SJSA1 (cell line): ENCODE results near the gene PPRC1. TPM values are rescaled to one million over a fixed set of nuclear protein-coding genes. Genes with fewer than 3 reads are reported as not detected.

Source experiments
- DNase-seq, 2 experiments: peaks; one replicate each; pipeline ENCODE4 v3.0.0-alpha.2; 2015 to 2020; ENCODE audit warnings: low spot score in 2 of 2, low read depth in 1 of 2
- H3K27ac ChIP-seq: fragments of 250-450 bp; sonication (Bioruptor Pico); 2 replicates; pipeline ENCODE4 v1.5.1; 2020; ENCODE audit warnings: mild to moderate bottlenecking, moderate library complexity
- H3K27me3 ChIP-seq: fragments of 250-450 bp; sonication (Bioruptor Pico); replicated peaks from 2 replicates; pipeline ENCODE4 v1.5.1; 2020; ENCODE audit warnings: mild to moderate bottlenecking, moderate library complexity
- H3K36me3 ChIP-seq: fragments of 250-450 bp; sonication (Bioruptor Pico); 2 replicates; pipeline ENCODE4 v1.5.1; 2020; ENCODE audit warnings: mild to moderate bottlenecking
- H3K4me1 ChIP-seq: fragments of 250-450 bp; sonication (Bioruptor Pico); replicated peaks from 2 replicates; pipeline ENCODE4 v1.6.1; 2021; ENCODE audit warnings: mild to moderate bottlenecking
- H3K4me3 ChIP-seq: fragments of 250-450 bp; sonication (Bioruptor Pico); 2 replicates; pipeline ENCODE4 v1.5.1; 2020; ENCODE audit warnings: mild to moderate bottlenecking
- H3K9me3 ChIP-seq: fragments of 250-450 bp; sonication (Bioruptor Pico); replicated peaks from 2 replicates; pipeline ENCODE4 v1.5.1; 2020; ENCODE audit warnings: mild to moderate bottlenecking
- total RNA-seq: library from RNA; depleted of rRNA; stranded (reverse); fragments of >200 nt; shearing (Covaris generic); gene quantifications from 2 replicates; pipeline ENCODE4 v1.2.3, GENCODE V29; 2014

The PPRC1 gene
- total RNA-seq, 1 experiment from 2014 or later = 18.2 TPM

DNA sequence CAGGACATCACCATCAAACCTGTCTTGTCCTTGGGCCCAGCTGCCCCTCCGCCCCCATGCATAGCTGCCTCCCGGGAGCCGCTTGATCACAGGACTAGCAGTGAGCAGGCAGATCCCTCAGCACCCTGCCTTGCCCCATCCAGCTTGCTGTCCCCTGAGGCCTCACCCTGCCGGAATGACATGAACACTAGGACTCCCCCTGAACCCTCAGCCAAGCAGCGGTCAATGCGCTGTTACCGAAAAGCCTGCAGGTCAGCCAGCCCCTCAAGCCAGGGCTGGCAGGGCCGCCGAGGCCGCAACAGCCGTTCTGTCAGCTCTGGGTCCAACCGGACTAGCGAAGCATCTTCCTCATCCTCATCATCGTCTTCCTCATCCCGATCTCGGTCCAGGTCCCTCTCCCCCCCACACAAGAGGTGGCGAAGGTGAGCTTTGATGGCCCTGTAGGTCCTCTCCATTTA is 14.2 kb downstream of the PPRC1 start:
- no peak overlapping the region for H3K27ac ChIP-seq
- peaks cover 12% of the 10 kb centered on the region for H3K4me1 ChIP-seq

DNA sequence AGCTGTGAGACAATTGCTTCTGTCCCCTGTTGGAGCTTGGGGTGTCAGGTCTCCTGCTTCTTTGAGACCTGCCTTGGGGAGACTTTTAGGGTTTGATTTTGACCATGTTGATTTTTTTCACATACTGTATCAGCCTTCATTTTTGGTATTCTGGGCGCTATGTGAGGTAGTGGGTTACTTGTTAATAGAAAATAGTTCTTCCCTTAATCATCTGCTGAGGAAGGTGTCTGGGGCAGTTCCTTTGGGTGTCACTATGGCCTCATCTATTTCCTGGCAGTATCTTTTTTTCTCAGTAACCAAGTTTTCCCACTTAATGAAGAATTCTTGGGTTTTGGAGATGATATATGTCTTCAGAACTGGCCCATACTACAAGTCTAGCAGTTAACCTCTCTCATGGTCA is 14.7 kb downstream of the PPRC1 start:
- no peaks in the 10 kb centered on the region for H3K9me3 ChIP-seq
- no peak for DNase-seq
- peaks cover 12% of the 10 kb centered on the region for H3K4me1 ChIP-seq
- no peak overlapping the region for H3K4me3 ChIP-seq
- peaks cover 85% of the 10 kb centered on the region for H3K36me3 ChIP-seq
- no peak overlapping the region for H3K27ac ChIP-seq
- no peaks in the 10 kb centered on the region for H3K27me3 ChIP-seq

More for the DNA sequence above, 14.2 kb downstream of the PPRC1 start:
- DNase-seq = no peak
- Histone ChIP-seq H3K36me3 (peaks cover 85% of the 10 kb centered on the region), H3K9me3 (no peaks in the 10 kb centered on the region), H3K4me3 (no peak overlapping the region), H3K27me3 (no peaks in the 10 kb centered on the region)

DNA sequence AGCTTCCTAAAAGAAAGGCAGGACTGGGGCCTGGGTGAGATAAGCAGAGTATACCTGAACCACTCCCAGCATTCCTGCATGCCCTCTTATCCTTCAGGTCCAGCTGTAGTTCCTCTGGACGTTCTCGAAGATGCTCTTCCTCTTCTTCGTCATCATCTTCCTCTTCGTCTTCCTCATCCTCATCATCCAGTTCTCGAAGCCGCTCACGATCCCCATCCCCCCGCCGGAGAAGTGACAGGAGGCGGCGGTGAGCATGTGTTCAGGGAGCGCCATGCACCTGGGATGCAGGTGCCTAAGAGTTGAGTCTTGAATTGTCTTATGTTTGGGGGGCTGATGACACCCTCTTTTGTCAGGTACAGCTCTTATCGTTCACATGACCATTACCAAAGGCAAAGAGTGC is 15.4 kb downstream of the PPRC1 start:
- H3K4me3 ChIP-seq = no peak overlapping the region
- H3K27me3 ChIP-seq = no peaks in the 10 kb centered on the region
- DNase-seq = no peak
- H3K36me3 ChIP-seq = peaks cover 81% of the 10 kb centered on the region
- H3K9me3 ChIP-seq = no peaks in the 10 kb centered on the region
- no peak overlapping the region for H3K27ac ChIP-seq
- H3K4me1 ChIP-seq = peaks cover 15% of the 10 kb centered on the region

DNA sequence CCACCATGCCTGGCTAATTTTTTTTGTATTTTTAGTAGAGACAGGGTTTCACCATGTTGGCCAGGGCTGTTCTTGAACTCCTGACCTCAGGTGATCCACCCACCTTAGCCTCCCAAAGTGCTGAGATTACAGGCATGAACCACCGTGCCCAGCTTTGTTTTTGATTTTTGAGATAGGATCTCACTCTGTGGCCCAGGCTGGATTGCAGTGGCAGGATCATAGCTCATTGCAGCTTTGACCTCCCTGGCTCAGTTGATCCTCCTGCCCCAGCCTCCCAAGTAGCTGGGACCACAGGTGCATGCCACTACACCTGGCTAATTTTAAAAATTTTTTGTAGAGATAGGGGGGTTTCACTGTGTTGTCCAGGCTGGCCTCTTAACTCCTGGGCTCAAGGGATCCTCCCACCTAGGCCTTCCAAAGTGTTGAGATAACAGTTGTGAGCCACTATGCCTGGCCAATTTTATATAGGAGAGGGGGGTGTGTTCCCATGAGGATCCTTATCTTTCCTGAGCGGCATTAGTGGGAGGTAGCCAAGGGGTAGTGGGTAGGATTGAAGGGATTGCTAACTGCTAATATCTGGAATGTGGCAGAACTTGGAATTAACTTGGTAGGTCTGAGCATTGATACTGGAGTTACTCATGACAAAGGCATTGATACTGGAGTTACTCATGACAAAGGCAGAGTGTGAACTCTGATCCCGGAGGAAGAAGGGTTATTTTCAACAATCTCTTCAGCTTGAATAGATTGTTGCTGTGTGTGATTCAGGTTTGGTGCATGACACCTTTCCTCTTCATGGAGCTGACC is 18.3 kb downstream of the PPRC1 start:
- Histone ChIP-seq H3K27ac (peak overlapping the region; percentile 90), H3K4me3 (peak overlapping the region; percentile 65), H3K4me1 (peaks cover 17% of the 10 kb centered on the region), H3K27me3 (no peaks in the 10 kb centered on the region), H3K9me3 (no peaks in the 10 kb centered on the region), H3K36me3 (peaks cover 70% of the 10 kb centered on the region)
- no peak for DNase-seq

DNA sequence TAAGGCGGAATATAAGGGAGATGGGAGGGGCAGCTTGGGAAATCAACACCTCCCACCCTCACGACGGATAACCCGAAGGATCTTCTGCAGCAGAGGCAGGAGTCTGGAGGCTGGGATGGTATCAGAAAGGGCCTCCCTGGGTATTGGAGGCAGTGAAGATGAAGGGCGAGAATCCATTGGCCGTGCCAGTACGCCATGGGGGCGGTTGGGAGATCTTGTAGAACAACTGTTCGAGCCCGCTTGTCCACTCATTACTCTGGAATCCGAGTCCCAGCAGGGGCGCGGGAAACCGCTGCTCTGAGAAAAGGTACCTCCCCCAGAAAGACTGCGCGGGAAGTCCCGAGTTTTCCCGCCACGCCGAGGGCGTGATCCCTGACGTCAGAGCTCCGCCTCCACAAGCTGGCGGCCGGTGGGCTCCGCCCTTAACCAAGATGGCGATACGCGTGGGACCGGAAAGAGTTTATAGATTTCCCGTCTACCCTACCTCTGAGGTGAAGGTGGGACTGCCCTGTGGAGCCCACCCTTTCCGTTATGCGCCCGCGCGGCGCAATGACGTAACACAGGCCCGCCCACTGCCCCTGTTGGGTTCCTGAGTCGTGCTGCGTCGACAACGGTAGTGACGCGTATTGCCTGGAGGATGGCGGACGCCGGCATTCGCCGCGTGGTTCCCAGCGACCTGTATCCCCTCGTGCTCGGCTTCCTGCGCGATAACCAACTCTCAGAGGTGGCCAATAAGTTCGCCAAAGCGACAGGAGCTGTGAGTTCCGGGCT is 19.1 kb downstream of the PPRC1 start, which contains the start of gene NOLC1:
Gene NOLC1 (plus strand): TSS at position 616 of the 771 bp plus-strand sequence. CDS start 22 bp downstream, at position 638.
- H3K4me3 ChIP-seq = peak within 1 kb of the TSS; percentile 65
- peaks cover 17% of the 10 kb centered on the region for H3K4me1 ChIP-seq
- H3K9me3 ChIP-seq = no peaks in the 10 kb centered on the region
- H3K36me3 ChIP-seq = peaks cover 70% of the 10 kb centered on the region
- no peaks in the 10 kb centered on the region for H3K27me3 ChIP-seq
- H3K27ac ChIP-seq = peak within 1 kb of the TSS; percentile 90
- peak; percentile 99 to 100 for DNase-seq

DNA sequence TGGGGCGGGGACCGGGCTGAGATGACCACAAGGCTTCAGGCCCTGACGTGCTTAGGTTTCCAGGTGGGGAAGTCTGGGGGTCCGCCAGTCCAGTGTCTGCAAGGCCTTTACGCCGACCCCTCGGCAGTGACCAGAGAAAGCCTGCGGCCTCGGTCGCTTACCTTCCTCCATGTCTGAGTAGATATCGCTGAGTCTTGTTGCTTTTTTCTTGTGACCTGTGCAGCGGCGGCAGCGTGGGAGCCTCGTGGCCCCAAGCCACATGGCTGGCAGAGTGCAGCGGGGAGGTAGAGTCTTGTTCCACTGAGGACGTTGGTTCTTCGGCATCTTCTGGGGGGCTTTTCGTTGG is 19.7 kb downstream of the PPRC1 start:
- Histone ChIP-seq H3K27me3 (no peaks in the 10 kb centered on the region), H3K27ac (peak overlapping the region; percentile 73), H3K9me3 (no peaks in the 10 kb centered on the region), H3K4me3 (peak overlapping the region; percentile 65), H3K4me1 (peaks cover 17% of the 10 kb centered on the region), H3K36me3 (peaks cover 70% of the 10 kb centered on the region)
- DNase-seq = no peak

DNA sequence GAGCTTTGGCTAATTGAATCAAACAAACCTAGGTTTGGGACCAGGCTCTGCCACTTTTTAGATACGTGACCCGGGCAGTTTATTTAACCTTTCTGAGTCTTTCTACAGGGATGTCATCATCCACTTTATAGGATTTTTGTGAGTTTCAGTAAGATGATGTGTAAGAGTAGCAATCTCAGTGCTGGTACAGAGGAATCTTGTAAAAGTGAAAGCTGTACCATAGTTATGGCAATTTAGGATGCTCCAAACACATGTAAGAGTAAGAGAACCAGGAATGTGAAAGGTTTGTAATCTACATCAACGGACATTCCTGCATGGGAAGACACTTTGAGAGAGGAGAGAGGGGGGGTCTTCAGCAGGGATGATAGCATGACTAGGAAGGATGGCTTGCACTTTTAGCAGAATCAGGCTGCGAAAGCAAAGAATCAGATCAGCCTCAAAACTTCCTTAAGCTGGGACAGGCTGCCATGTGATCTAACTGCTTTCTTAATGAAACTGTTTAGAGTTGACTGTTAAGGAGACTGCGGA is 20.3 kb downstream of the PPRC1 start:
- DNase-seq = no peak
- H3K4me1 ChIP-seq = peaks cover 17% of the 10 kb centered on the region
- H3K27ac ChIP-seq = peak overlapping the region; percentile 73
- H3K27me3 ChIP-seq = no peaks in the 10 kb centered on the region
- no peaks in the 10 kb centered on the region for H3K9me3 ChIP-seq
- peaks cover 70% of the 10 kb centered on the region for H3K36me3 ChIP-seq
- peak overlapping the region; percentile 65 for H3K4me3 ChIP-seq

DNA sequence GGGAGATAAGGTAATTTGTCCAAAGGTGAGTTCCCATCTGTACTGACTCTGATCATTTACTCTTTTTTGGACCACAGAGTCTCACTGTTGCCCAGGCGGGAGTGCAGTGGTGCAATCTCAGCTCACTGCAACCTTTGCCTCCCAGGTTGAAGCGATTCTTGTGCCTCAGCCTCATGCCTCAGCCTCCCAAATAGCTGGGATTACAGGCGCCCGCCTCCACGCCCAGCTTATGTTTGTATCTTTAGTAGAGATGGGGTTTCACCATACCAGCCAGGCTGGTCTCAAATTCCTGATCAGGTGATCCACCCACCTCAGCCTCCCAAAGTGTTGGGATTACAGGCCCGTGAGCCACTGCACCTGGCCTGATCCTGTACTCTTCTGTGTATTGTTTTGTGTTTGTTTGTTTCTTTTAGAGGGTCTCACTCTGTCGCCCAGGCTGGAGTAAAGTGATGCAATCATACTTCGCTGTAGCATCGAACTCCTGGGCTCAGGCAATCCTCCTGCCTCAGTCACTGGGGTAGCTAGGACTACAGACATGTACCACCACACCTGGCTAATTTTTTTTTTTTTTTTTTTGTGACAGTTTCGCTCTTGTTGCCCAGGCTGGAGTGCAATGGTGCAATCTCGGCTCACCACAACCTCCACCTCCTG is 21.8 kb downstream of the PPRC1 start:
- H3K4me1 ChIP-seq = peaks cover 17% of the 10 kb centered on the region
- no peak overlapping the region for H3K4me3 ChIP-seq
- no peak for DNase-seq
- H3K27ac ChIP-seq = no peak overlapping the region
- peaks cover 70% of the 10 kb centered on the region for H3K36me3 ChIP-seq
- no peaks in the 10 kb centered on the region for H3K27me3 ChIP-seq
- no peaks in the 10 kb centered on the region for H3K9me3 ChIP-seq

DNA sequence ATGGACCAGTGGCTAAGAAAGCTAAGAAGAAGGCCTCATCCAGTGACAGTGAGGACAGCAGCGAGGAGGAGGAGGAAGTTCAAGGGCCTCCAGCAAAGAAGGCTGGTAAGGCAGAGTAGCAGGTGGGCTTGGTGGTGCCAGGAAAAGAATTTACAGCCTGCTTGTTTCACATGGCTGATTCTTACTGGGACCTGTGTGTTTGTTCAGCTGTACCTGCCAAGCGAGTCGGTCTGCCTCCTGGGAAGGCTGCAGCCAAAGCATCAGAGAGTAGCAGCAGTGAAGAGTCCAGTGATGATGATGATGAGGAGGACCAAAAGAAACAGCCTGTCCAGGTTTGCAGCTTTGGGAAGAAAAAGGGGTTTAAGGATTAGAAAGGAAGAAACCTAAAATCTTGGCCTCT is 24.4 kb downstream of the PPRC1 start:
- H3K4me3 ChIP-seq = no peak overlapping the region
- H3K27ac ChIP-seq = no peak overlapping the region
- H3K27me3 ChIP-seq = no peaks in the 10 kb centered on the region
- H3K9me3 ChIP-seq = no peaks in the 10 kb centered on the region
- peaks cover 5% of the 10 kb centered on the region; the same call in 1 of the 2 replicates for H3K4me1 ChIP-seq
- H3K36me3 ChIP-seq = peaks cover 81% of the 10 kb centered on the region
- no peak for DNase-seq

DNA sequence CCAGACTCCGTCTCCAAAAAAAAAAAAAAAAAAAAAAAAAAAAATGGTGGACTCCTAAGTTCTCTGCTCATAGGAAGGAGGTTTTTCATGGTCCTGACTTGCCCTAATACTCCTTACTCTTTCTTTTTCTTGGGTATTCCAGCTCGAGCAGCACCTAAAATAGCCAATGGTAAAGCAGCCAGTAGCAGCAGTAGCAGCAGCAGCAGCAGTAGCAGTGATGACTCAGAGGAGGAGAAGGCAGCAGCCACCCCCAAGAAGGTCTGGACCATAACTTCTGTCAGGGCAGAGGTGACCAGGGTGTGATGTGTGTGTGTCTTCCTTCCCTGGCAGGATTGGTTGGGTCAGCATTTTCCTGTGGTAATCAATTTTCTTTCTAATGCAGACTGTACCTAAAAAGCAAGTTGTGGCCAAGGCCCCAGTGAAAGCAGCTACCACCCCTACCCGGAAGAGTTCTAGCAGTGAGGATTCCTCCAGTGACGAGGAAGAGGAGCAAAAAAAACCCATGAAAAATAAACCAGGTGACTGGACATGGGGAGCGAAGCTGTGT is 26.3 kb downstream of the PPRC1 start:
- H3K27me3 ChIP-seq = no peaks in the 10 kb centered on the region
- DNase-seq = no peak
- no peaks in the 10 kb centered on the region for H3K4me1 ChIP-seq
- peaks cover 93% of the 10 kb centered on the region for H3K36me3 ChIP-seq
- no peak overlapping the region for H3K4me3 ChIP-seq
- no peaks in the 10 kb centered on the region for H3K9me3 ChIP-seq
- no peak overlapping the region for H3K27ac ChIP-seq

DNA sequence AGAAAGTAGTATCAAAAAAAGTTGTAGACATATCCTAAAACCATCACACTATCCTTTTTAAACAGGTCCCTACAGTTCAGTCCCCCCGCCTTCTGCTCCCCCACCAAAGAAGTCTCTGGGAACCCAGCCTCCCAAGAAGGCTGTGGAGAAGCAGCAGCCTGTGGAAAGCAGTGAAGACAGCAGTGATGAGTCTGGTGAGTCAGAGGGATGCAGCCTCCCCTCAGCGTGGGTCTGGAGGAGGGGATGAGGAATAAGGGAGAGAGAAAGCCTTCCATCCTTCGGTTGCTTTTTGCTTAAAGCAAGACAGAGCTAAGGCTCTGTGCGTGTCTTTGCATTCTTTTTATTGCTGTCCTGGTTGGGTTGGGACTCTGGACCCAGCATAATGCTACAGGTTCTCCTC is 27.0 kb downstream of the PPRC1 start:
- no peaks in the 10 kb centered on the region for H3K9me3 ChIP-seq
- H3K36me3 ChIP-seq = peaks cover 91% of the 10 kb centered on the region
- no peak for DNase-seq
- no peak overlapping the region for H3K4me3 ChIP-seq
- H3K27ac ChIP-seq = no peak overlapping the region
- no peaks in the 10 kb centered on the region for H3K27me3 ChIP-seq
- H3K4me1 ChIP-seq = no peaks in the 10 kb centered on the region

DNA sequence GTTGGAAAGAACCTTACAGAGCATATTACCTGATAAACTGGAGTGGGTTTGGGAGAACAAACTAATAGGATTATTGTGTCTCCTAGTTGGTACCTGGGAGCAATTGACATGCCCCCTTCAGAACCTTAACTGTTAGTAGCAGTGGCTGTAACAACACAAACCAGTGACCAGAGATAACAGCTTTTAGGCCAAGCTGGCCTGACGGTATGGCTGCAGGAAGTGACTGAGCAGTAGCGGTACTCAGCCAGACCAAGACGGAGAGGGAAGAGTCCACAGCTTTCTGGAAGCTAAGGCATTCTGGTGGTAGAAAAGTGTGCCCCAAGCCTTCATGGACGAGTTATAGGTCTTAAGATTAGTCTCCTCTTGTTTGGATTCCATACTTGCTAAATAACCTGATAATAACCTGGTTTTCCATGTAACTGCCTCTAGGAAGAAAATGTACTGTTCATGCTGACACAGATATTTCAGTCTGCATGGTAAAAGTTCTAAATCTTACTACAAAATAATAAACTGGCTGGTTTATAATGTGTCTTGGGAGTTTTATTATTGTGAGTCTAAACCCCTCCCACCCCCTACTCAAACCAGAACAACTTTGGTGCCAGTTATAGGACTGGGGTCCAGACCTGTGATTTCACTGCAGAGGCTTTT is 30.6 kb downstream of the PPRC1 start:
- H3K36me3 ChIP-seq = peaks cover 60% of the 10 kb centered on the region
- no peaks in the 10 kb centered on the region for H3K4me1 ChIP-seq
- no peak overlapping the region for H3K27ac ChIP-seq
- H3K27me3 ChIP-seq = no peaks in the 10 kb centered on the region
- DNase-seq = no peak
- H3K4me3 ChIP-seq = no peak overlapping the region
- H3K9me3 ChIP-seq = no peaks in the 10 kb centered on the region

DNA sequence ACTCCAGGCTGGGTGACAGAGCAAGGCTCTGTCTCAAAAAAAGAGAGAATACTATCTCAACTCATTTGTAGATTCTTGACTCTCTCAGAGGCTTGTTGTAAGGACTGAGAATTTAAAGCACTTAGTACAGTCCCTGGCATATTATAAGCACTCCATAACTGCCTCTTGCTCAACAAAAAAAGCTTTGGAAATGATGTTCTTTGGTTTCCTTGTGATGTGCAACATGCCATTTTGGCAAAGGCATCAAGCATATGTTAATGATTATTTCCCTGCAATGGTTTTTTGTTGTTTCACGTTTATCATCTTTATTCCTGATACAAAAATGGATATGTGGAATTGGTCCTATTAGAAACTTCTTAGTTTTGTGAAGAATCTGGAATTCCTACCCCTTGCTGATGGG is 35.0 kb downstream of the PPRC1 start:
- no peak for DNase-seq

More for the DNA sequence above, 35.0 kb downstream of the PPRC1 start:
- Histone ChIP-seq H3K27ac (no peak overlapping the region), H3K9me3 (no peaks in the 10 kb centered on the region), H3K4me1 (no peaks in the 10 kb centered on the region), H3K27me3 (no peaks in the 10 kb centered on the region), H3K36me3 (peaks cover 17% of the 10 kb centered on the region), H3K4me3 (no peak overlapping the region)
